A549 (cell line): ENCODE measurements around the gene SLC16A10. TPM values are rescaled to one million over a fixed set of nuclear protein-coding genes. Genes with fewer than 3 reads are reported as not detected.

Source experiments
- ATAC-seq, 2 experiments: fragments of 200-7000 bp in 1 of 2; fragments of >200 bp in 1 of 2; cut with Nextera tagmentation in 1 of 2; cut with Tn5 transposase in 1 of 2; 3 replicates each; pipeline versions ENCODE4 v1.8.0 to v1.9.1; 2018 to 2020; ENCODE audit warnings: mild to moderate bottlenecking in 1 of 2, moderate library complexity in 1 of 2
- CTCF ChIA-PET: fragments of 300-600 bp; sonication (Branson Sonifier 250); formaldehyde crosslinking; extraction: SDS; loops from one replicate; lab custom pipeline; 2021; ENCODE audit warnings: antibody characterized with exemption, inconsistent platforms; lab: Yijun Ruan, JAX
- POLR2A ChIA-PET: fragments of 350-600 bp; formaldehyde crosslinking; extraction: SDS; loops from one replicate; lab custom pipeline; 2021; ENCODE audit warnings: antibody characterized with exemption, inconsistent platforms; lab: Yijun Ruan, JAX
- DNase-seq, 2 experiments: peaks; one replicate each; pipeline versions ENCODE4 v3.0.0 to v3.0.0-alpha.2; 2011 to 2016; ENCODE audit warnings: low read depth in 1 of 2, low spot score in 1 of 2
- FAIRE-seq: peaks from 2 replicates; lab custom pipeline; 2011; peaks lifted over from hg19 to GRCh38; lab: Jason Lieb, UNC
- H3K27ac ChIP-seq, 2 experiments: fragments of >200 bp; sonication (Bioruptor Twin); formaldehyde crosslinking; 3 replicates each; pipeline ENCODE4 v1.5.1; 2016 to 2017
- H3K4me1 ChIP-seq: fragments of >200 bp; sonication (Bioruptor Twin); formaldehyde crosslinking; 3 replicates; pipeline ENCODE4 v1.6.1; 2016
- H3K4me2 ChIP-seq: fragments of >200 bp; sonication (Bioruptor Twin); formaldehyde crosslinking; 3 replicates; pipeline ENCODE4 v1.6.1; 2016
- H3K4me3 ChIP-seq: fragments of >200 bp; sonication (Bioruptor Twin); formaldehyde crosslinking; 3 replicates; pipeline ENCODE4 v1.5.1; 2016
- H3K9me3 ChIP-seq: fragments of >200 bp; sonication (Bioruptor Twin); formaldehyde crosslinking; 3 replicates; pipeline ENCODE4 v1.6.1; 2016
- E2F6 ChIP-seq: IDR thresholded peaks from 2 replicates; pipeline ENCODE4 v1.6.1; 2012; ENCODE audit warnings: low read depth, borderline replicate concordance
- EHF ChIP-seq: fragments of 250-450 bp; sonication (Bioruptor Pico); IDR thresholded peaks from 2 replicates; pipeline ENCODE4 v1.5.0; 2020; ENCODE audit warnings: mild to moderate bottlenecking
- ELK1 ChIP-seq: fragments of 150-350 bp; IDR thresholded peaks from 2 replicates; pipeline ENCODE4 v1.6.1; 2014; ENCODE audit warnings: low read depth, mild to moderate bottlenecking, low read length
- FOXS1 ChIP-seq: fragments of 250-450 bp; sonication (Bioruptor Pico); IDR thresholded peaks from 2 replicates; pipeline ENCODE4 v1.5.0; 2020; ENCODE audit warnings: mild to moderate bottlenecking, moderate library complexity
- HOXB5 ChIP-seq: fragments of 250-450 bp; sonication (Bioruptor Pico); IDR thresholded peaks from 2 replicates; pipeline ENCODE4 v1.5.0; 2020; ENCODE audit warnings: mild to moderate bottlenecking, moderate library complexity
- MAFK ChIP-seq: fragments of 450-650 bp; IDR thresholded peaks from 2 replicates; pipeline ENCODE4 v1.6.1; 2014; ENCODE audit not compliant: partially characterized antibody
- NPAS2 ChIP-seq: fragments of 250-450 bp; sonication (Bioruptor Pico); IDR thresholded peaks from 2 replicates; pipeline ENCODE4 v1.8.0; 2022; ENCODE audit warnings: mild to moderate bottlenecking, moderate library complexity, borderline replicate concordance
- NR3C1 ChIP-seq: fragments of >200 bp; sonication (Bioruptor Twin); formaldehyde crosslinking; IDR thresholded peaks from 3 replicates; pipeline ENCODE4 v1.6.1; 2017
- POLR2AphosphoS2 ChIP-seq: conservative IDR thresholded peaks from 2 replicates; pipeline ENCODE4 v1.6.1; 2012; ENCODE audit warnings: low read length, improper control_type of control experiment, inconsistent platforms
- REST ChIP-seq: fragments of 200-600 bp; sonication (generic); IDR thresholded peaks from 2 replicates; pipeline ENCODE4 v1.6.1; 2016; ENCODE audit warnings: antibody characterized with exemption, mild to moderate bottlenecking, moderate library complexity
- RNF2 ChIP-seq: fragments of 200-600 bp; sonication (generic); IDR thresholded peaks from 2 replicates; pipeline ENCODE4 v1.6.1; 2016; ENCODE audit warnings: low read depth, mild to moderate bottlenecking, antibody characterized with exemption, moderate library complexity, borderline replicate concordance
- SMC3 ChIP-seq: fragments of >200 bp; sonication (Bioruptor Twin); formaldehyde crosslinking; IDR thresholded peaks from 3 replicates; pipeline ENCODE4 v1.6.1; 2018; ENCODE audit warnings: inconsistent platforms
- TFCP2L1 ChIP-seq: fragments of 250-450 bp; sonication (Bioruptor Pico); IDR thresholded peaks from 2 replicates; pipeline ENCODE4 v1.5.0; 2021; ENCODE audit warnings: mild to moderate bottlenecking
- ZC3H11A ChIP-seq: fragments of 450-650 bp; IDR thresholded peaks from 2 replicates; pipeline ENCODE4 v1.6.1; 2014; ENCODE audit warnings: antibody characterized with exemption, mild to moderate bottlenecking
- ZFP36 ChIP-seq: fragments of 450-650 bp; IDR thresholded peaks from 2 replicates; pipeline ENCODE4 v1.6.1; 2014; ENCODE audit warnings: borderline replicate concordance; ENCODE audit not compliant: partially characterized antibody
- WGBS: methylation state at CpG from one replicate; pipeline ENCODE4 v1.1.6; 2017; ENCODE audit errors: missing lambda C conversion rate; 5-methylcytosine and 5-hydroxymethylcytosine counted together
- polyA plus RNA-seq, 4 experiments: library from polyadenylated mRNA; depleted of rRNA in 3 of 4; stranded (reverse); fragments of >200 nt; fragmentation: RNase III in 1 of 4; extraction: RNeasy Plus Mini Kit Qiagen cat#74134 plus additional on column Dnase treatment in 1 of 4; gene quantifications; 2 replicates in 3 of 4; 3 replicates in 1 of 4; pipeline ENCODE4 v1.2.3, GENCODE V29; 2011 to 2017

Gene SLC16A10
- polyA plus RNA-seq, 2 of the 4 experiments (the other 2 are of a cell fraction): 0.27 to 1.00 TPM

- TF ChIP-seq HOXB5 (CRISPR knock-in tag) (no peak), ZC3H11A (no peak), RNF2 (no peak), NR3C1 (no peak), MAFK (no peak), TFCP2L1 (no peak), NPAS2 (CRISPR knock-in tag) (no peak), ZFP36 (no peak), EHF (CRISPR knock-in tag) (no peak), POLR2AphosphoS2 (no peak)
- Histone ChIP-seq H3K9me3 (no peaks in the 10 kb centered on the region), H3K4me3 (no peak overlapping the region), H3K4me1 (peaks cover 32% of the 10 kb centered on the region), H3K4me2 (peak overlapping the region; percentile 78), H3K27ac (no peak overlapping the region)
- ChIA-PET POLR2A (no interaction called here), CTCF (interaction anchor here (2.4 kb wide), 1 partner anchor 203 kb away, joined by 11 read pairs; no protein-coding TSS in a partner anchor)
- DNase-seq: no peak
- ATAC-seq: no peak
- 85% methylated on average over 12 of the region's 12 CpGs for WGBS
- no peak for FAIRE-seq
Observed at GRCh38 chr6:111260570-111261298, 173.4 kb downstream of the SLC16A10 start.

GRCh38 chr6:111263837-111264236, 176.5 kb downstream of the SLC16A10 start:
- H3K4me3 ChIP-seq: no peak overlapping the region
- WGBS: 91% methylated on average over 4 of the region's 4 CpGs
- peaks cover 14% of the 10 kb centered on the region for H3K4me1 ChIP-seq
- DNase-seq: no peak
- no peaks in the 10 kb centered on the region for H3K9me3 ChIP-seq
- H3K4me2 ChIP-seq: no peak overlapping the region
- peak; percentile 40 for TF ChIP-seq MAFK
- no peak for TF ChIP-seq TFCP2L1
- TF ChIP-seq ZC3H11A: no peak
- TF ChIP-seq, all 56 proteins: peak for 1
- POLR2A ChIA-PET: no interaction called here
- no peak overlapping the region for H3K27ac ChIP-seq
- ATAC-seq: no peak
- CTCF ChIA-PET: no interaction called here
- FAIRE-seq: no peak

GRCh38 chr6:111265842-111266241, 178.5 kb downstream of the SLC16A10 start:
- Histone ChIP-seq H3K4me2 (no peak overlapping the region), H3K27ac (no peak overlapping the region), H3K4me1 (peaks cover 5% of the 10 kb centered on the region; the same call in 1 of the 3 replicates)
- ATAC-seq: no peak
- 92% methylated on average over 6 of the region's 6 CpGs for WGBS
- POLR2A ChIA-PET: no interaction called here
- no peak for FAIRE-seq
- no peak for DNase-seq
- TF ChIP-seq SMC3: no peak
- no peak for TF ChIP-seq E2F6
- TF ChIP-seq ELK1: no peak
- no peak for TF ChIP-seq FOXS1
- TF ChIP-seq REST: no peak
- TF ChIP-seq, all 56 proteins: peak for 0
- no peak overlapping the region for H3K4me3 ChIP-seq
- no peaks in the 10 kb centered on the region for H3K9me3 ChIP-seq
- CTCF ChIA-PET: interaction anchor here (0.6 kb wide), 1 partner anchor 782 kb away, joined by 3 read pairs; no protein-coding TSS in a partner anchor
